H9 (cell line): ENCODE results near the gene ANKRD36. TPM values are rescaled to one million over a fixed set of nuclear protein-coding genes. Genes with fewer than 3 reads are reported as not detected.
"Not testable (repeated sequence)": the region's sequence is repeated elsewhere in the genome, so short reads cannot be mapped to it uniquely, and the experiment has no call there.

Source experiments
- DNase-seq: peaks from one replicate; pipeline ENCODE4 v3.0.0-alpha.2; 2017
- H2AFZ ChIP-seq: one replicate; pipeline ENCODE4 v1.6.1; 2013; ENCODE audit warnings: mild to moderate bottlenecking, low read length, control low read depth, moderate library complexity
- H2AK5ac ChIP-seq: 2 replicates; pipeline ENCODE4 v1.6.1; 2013; ENCODE audit warnings: low read length, control low read depth, mixed read lengths; ENCODE audit not compliant: insufficient read length
- H2BK120ac ChIP-seq: one replicate; pipeline ENCODE4 v1.6.1; 2013; ENCODE audit warnings: low read depth, mild to moderate bottlenecking, low read length, control low read depth, inconsistent platforms; ENCODE audit not compliant: poor library complexity, severe bottlenecking
- H2BK12ac ChIP-seq: 2 replicates; pipeline ENCODE4 v1.6.1; 2013; ENCODE audit warnings: low read length, control low read depth, mixed read lengths, low read depth; ENCODE audit not compliant: insufficient read length
- H2BK15ac ChIP-seq: 2 replicates; pipeline ENCODE4 v1.6.1; 2013; ENCODE audit warnings: low read depth, low read length, control low read depth
- H2BK20ac ChIP-seq: one replicate; pipeline ENCODE4 v1.6.1; 2013; ENCODE audit warnings: low read depth, mild to moderate bottlenecking, low read length, control low read depth, inconsistent platforms; ENCODE audit not compliant: poor library complexity, severe bottlenecking
- H2BK5ac ChIP-seq: 2 replicates; pipeline ENCODE4 v1.6.1; 2013; ENCODE audit warnings: low read length, control low read depth, mixed read lengths; ENCODE audit not compliant: insufficient read length
- H3K14ac ChIP-seq: 2 replicates; pipeline ENCODE4 v1.6.1; 2013; ENCODE audit warnings: low read length, control low read depth; ENCODE audit not compliant: insufficient read depth
- H3K18ac ChIP-seq: 2 replicates; pipeline ENCODE4 v1.6.1; 2013; ENCODE audit warnings: low read depth, mild to moderate bottlenecking, mixed read lengths, low read length, control low read depth; ENCODE audit not compliant: insufficient read length
- H3K23ac ChIP-seq: 2 replicates; pipeline ENCODE4 v1.6.1; 2013; ENCODE audit warnings: low read length, control low read depth, mixed read lengths, low read depth; ENCODE audit not compliant: insufficient read length
- H3K23me2 ChIP-seq: 2 replicates; pipeline ENCODE4 v1.6.1; 2013; ENCODE audit warnings: low read depth, mild to moderate bottlenecking, mixed read lengths, low read length, control low read depth; ENCODE audit not compliant: insufficient read length, poor library complexity, severe bottlenecking
- H3K27ac ChIP-seq: 2 replicates; pipeline ENCODE4 v1.5.1; 2013; ENCODE audit warnings: low read length, control low read depth, mixed read lengths, low read depth; ENCODE audit not compliant: insufficient read length
- H3K27me3 ChIP-seq: 2 replicates; pipeline ENCODE4 v1.6.1; 2013; ENCODE audit warnings: low read length, control low read depth, inconsistent platforms; ENCODE audit not compliant: insufficient read depth
- H3K4ac ChIP-seq: 2 replicates; pipeline ENCODE4 v1.6.1; 2013; ENCODE audit warnings: low read depth, mild to moderate bottlenecking, control low read depth, inconsistent platforms, low read length, moderate library complexity
- H3K4me1 ChIP-seq: 2 replicates; pipeline ENCODE4 v1.6.1; 2013; ENCODE audit warnings: low read length, control low read depth, inconsistent platforms; ENCODE audit not compliant: insufficient read depth
- H3K4me2 ChIP-seq: 2 replicates; pipeline ENCODE4 v1.6.1; 2013; ENCODE audit warnings: low read length, control low read depth, mixed read lengths; ENCODE audit not compliant: insufficient read length, insufficient read depth
- H3K56ac ChIP-seq: 2 replicates; pipeline ENCODE4 v1.6.1; 2013; ENCODE audit warnings: low read depth, mild to moderate bottlenecking, mixed read lengths, low read length, control low read depth; ENCODE audit not compliant: insufficient read length
- H3K79me1 ChIP-seq: 2 replicates; pipeline ENCODE4 v1.6.1; 2013; ENCODE audit warnings: low read depth, mild to moderate bottlenecking, moderate library complexity, low read length, control low read depth, inconsistent platforms; ENCODE audit not compliant: insufficient read depth, poor library complexity, severe bottlenecking
- H3K79me2 ChIP-seq: 2 replicates; pipeline ENCODE4 v1.6.1; 2013; ENCODE audit warnings: low read length, control low read depth, inconsistent platforms; ENCODE audit not compliant: insufficient read depth
- H3K9ac ChIP-seq: 2 replicates; pipeline ENCODE4 v1.6.1; 2013; ENCODE audit warnings: low read length, control low read depth, mixed read lengths; ENCODE audit not compliant: insufficient read length; ENCODE audit errors: extremely low read depth
- H3K9me3 ChIP-seq: one replicate; pipeline ENCODE4 v1.6.1; 2013; ENCODE audit warnings: low read depth, low read length, inconsistent platforms; ENCODE audit not compliant: control insufficient read depth
- H3T11ph ChIP-seq: one replicate; pipeline ENCODE4 v1.6.1; 2013; ENCODE audit warnings: mild to moderate bottlenecking, low read length, control low read depth, inconsistent platforms
- H4K20me1 ChIP-seq: one replicate; pipeline ENCODE4 v1.6.1; 2013; ENCODE audit not compliant: control insufficient read depth, insufficient read length, insufficient read depth
- H4K5ac ChIP-seq: 2 replicates; pipeline ENCODE4 v1.6.1; 2013; ENCODE audit warnings: low read depth, mild to moderate bottlenecking, mixed read lengths, low read length, control low read depth; ENCODE audit not compliant: insufficient read length
- H4K8ac ChIP-seq: replicated peaks from 2 replicates; pipeline ENCODE4 v1.6.1; 2013; ENCODE audit warnings: low read length, control low read depth, mixed read lengths, low read depth; ENCODE audit not compliant: insufficient read length
- H4K91ac ChIP-seq: 2 replicates; pipeline ENCODE4 v1.6.1; 2013; ENCODE audit warnings: low read depth, mild to moderate bottlenecking, moderate library complexity, mixed read lengths, low read length, control low read depth; ENCODE audit not compliant: insufficient read length
- H3K27ac Mint-ChIP-seq, 3 experiments: 2 replicates in 2 of 3; 3 replicates in 1 of 3; pipeline ENCODE4 v1.8.0; 2020 to 2021; ENCODE audit warnings: mixed read lengths in 3 of 3, mild to moderate bottlenecking in 1 of 3, moderate library complexity in 1 of 3
- H3K27me3 Mint-ChIP-seq: 2 replicates; pipeline ENCODE4 v1.8.0; 2021; ENCODE audit warnings: low read depth, mild to moderate bottlenecking, moderate library complexity, mixed read lengths
- H3K36me3 Mint-ChIP-seq, 3 experiments: 2 replicates in 2 of 3; 3 replicates in 1 of 3; pipeline ENCODE4 v1.8.0; 2020 to 2021; ENCODE audit warnings: low read depth in 3 of 3, mixed read lengths in 3 of 3; ENCODE audit not compliant: insufficient read depth in 1 of 3
- H3K4me1 Mint-ChIP-seq, 2 experiments: 2 replicates each; pipeline ENCODE4 v1.8.0; 2020; ENCODE audit warnings: mixed read lengths in 2 of 2
- H3K4me3 Mint-ChIP-seq, 2 experiments: 2 replicates in 1 of 2; 3 replicates in 1 of 2; pipeline ENCODE4 v1.8.0; 2020 to 2021; ENCODE audit warnings: mild to moderate bottlenecking in 2 of 2, mixed read lengths in 2 of 2, moderate library complexity in 1 of 2
- H3K9me3 Mint-ChIP-seq, 2 experiments: 2 replicates in 1 of 2; 3 replicates in 1 of 2; pipeline ENCODE4 v1.8.0; 2020; ENCODE audit warnings: mild to moderate bottlenecking in 2 of 2, mixed read lengths in 2 of 2, moderate library complexity in 1 of 2
- CTCF ChIP-seq: fragments of 200-600 bp; sonication (generic); conservative IDR thresholded peaks from 3 replicates; pipeline ENCODE4 v1.8.0; 2021; ENCODE audit warnings: antibody characterized with exemption, mild to moderate bottlenecking
- WGBS: extraction: QIAGEN DNeasy Blood & Tissue Kit; methylation state at CpG from one replicate; pipeline ENCODE4 v1.1.7; 2013; ENCODE audit warnings: missing lambda C conversion rate, low lambda C conversion rate, mixed read lengths; ENCODE audit not compliant: insufficient read length; ENCODE audit errors: extremely low coverage; 5-methylcytosine and 5-hydroxymethylcytosine counted together
- total RNA-seq: library from RNA; stranded (reverse); gene quantifications from 2 replicates; pipeline ENCODE4 v1.2.1, GENCODE V29; 2021

ANKRD36 gene
- total RNA-seq, 1 experiment from 2014 or later, result 9.8 TPM

GRCh38 chr2:97210325-97210724, 97.4 kb downstream of the ANKRD36 start:
- no peak overlapping the region for H4K8ac ChIP-seq
- Mint-ChIP-seq H3K4me1 (no peaks in the 10 kb centered on the region), H3K36me3 (peaks cover 0 to 10% (median 5%) of the 10 kb centered on the region in 3 experiments; a peak in 4 of 7 replicates), H3K27me3 (no peaks in the 10 kb centered on the region), H3K27ac (no peak overlapping the region), H3K9me3 (no peaks in the 10 kb centered on the region), H3K4me3 (no peak overlapping the region)
- no peak overlapping the region for H3K4me2 ChIP-seq
- no peak overlapping the region for H4K91ac ChIP-seq
- no peak overlapping the region for H2AFZ ChIP-seq
- H3K27ac ChIP-seq, result no peak overlapping the region
- no peak overlapping the region for H4K5ac ChIP-seq
- no peak overlapping the region for H2BK20ac ChIP-seq
- no peaks in the 10 kb centered on the region for H3K79me2 ChIP-seq
- H3K18ac ChIP-seq, result no peak overlapping the region
- no peaks in the 10 kb centered on the region for H3K23me2 ChIP-seq
- H3K4ac ChIP-seq, result no peak overlapping the region
- no peak overlapping the region for H3K23ac ChIP-seq
- no peak overlapping the region for H2BK120ac ChIP-seq
- no peaks in the 10 kb centered on the region for H3K79me1 ChIP-seq
- no peak overlapping the region for H2BK12ac ChIP-seq
- no peak for DNase-seq
- H4K20me1 ChIP-seq, result no peaks in the 10 kb centered on the region
- no CpG with 5 or more reads among the region's 5 CpGs for WGBS
- H3K14ac ChIP-seq, result no peak overlapping the region
- no peaks in the 10 kb centered on the region for H3K9me3 ChIP-seq
- H3K4me1 ChIP-seq, result no peaks in the 10 kb centered on the region
- no peak overlapping the region for H3T11ph ChIP-seq
- no peak overlapping the region for H2AK5ac ChIP-seq
- no peak overlapping the region for H3K9ac ChIP-seq
- H2BK5ac ChIP-seq, result no peak overlapping the region
- H3K27me3 ChIP-seq, result no peaks in the 10 kb centered on the region
- TF ChIP-seq CTCF, result 0 out of 3 replicates have a peak, but pooled peaks have one; percentile 17
- no peak overlapping the region for H2BK15ac ChIP-seq
- H3K56ac ChIP-seq, result no peak overlapping the region

GRCh38 chr2:97215025-97215424, 102.1 kb downstream of the ANKRD36 start:
- H2BK12ac ChIP-seq, DNase-seq, H3K23me2 ChIP-seq, H3K4me2 ChIP-seq, H3K27me3 ChIP-seq, H2BK20ac ChIP-seq, H3K4ac ChIP-seq, H3K56ac ChIP-seq, H2AFZ ChIP-seq, H4K91ac ChIP-seq, H3K9me3 ChIP-seq, H2BK120ac ChIP-seq, H3K27ac ChIP-seq, H3K4me1 ChIP-seq, H3T11ph ChIP-seq, H3K79me1 ChIP-seq, H2AK5ac ChIP-seq, H3K9me3 Mint-ChIP-seq, H3K4me1 Mint-ChIP-seq, H3K27me3 Mint-ChIP-seq, H4K5ac ChIP-seq, H3K4me3 Mint-ChIP-seq, H3K23ac ChIP-seq, H2BK15ac ChIP-seq, H3K18ac ChIP-seq, H3K79me2 ChIP-seq, H4K20me1 ChIP-seq, H4K8ac ChIP-seq, H2BK5ac ChIP-seq, H3K14ac ChIP-seq, H3K9ac ChIP-seq, H3K27ac Mint-ChIP-seq: not testable (repeated sequence)
- peaks cover 0 to 17% (median 16%) of the 10 kb centered on the region in 3 experiments; a peak in 5 of 7 replicates for H3K36me3 Mint-ChIP-seq
- no CpG with 5 or more reads among the region's 2 CpGs for WGBS
